Measurements from ENCODE around the gene PRIMA1.

PRIMA1 gene

GRCh38 chr14:93727917-93728650 is 60.2 kb downstream of the PRIMA1 start:
- DNase-seq: no peak

GRCh38 chr14:93727039-93727740 is 61.1 kb downstream of the PRIMA1 start:
- no peak for DNase-seq

GRCh38 chr14:93725993-93726392 is 62.3 kb downstream of the PRIMA1 start:
- no peak for DNase-seq

- DNase-seq: no peak
Observed at GRCh38 chr14:93725002-93725582, 63.2 kb downstream of the PRIMA1 start.

GRCh38 chr14:93723001-93723400 is 65.3 kb downstream of the PRIMA1 start:
- DNase-seq: no peak

GRCh38 chr14:93720981-93721483 is 67.3 kb downstream of the PRIMA1 start:
- no peak for DNase-seq

- no peak for DNase-seq
Observed at GRCh38 chr14:93720076-93720815, 68.0 kb downstream of the PRIMA1 start.

- no peak for DNase-seq
Observed at GRCh38 chr14:93719256-93719655, 69.0 kb downstream of the PRIMA1 start.

- no peak for DNase-seq
Observed at GRCh38 chr14:93717668-93718320, 70.5 kb downstream of the PRIMA1 start.

- DNase-seq: no peak
Observed at GRCh38 chr14:93716746-93717667, 71.3 kb downstream of the PRIMA1 start.

GRCh38 chr14:93716002-93716745 is 72.1 kb downstream of the PRIMA1 start:
- no peak for DNase-seq

- no peak for DNase-seq
Observed at GRCh38 chr14:93715279-93715927, 72.9 kb downstream of the PRIMA1 start.

GRCh38 chr14:93714605-93715004 is 73.7 kb downstream of the PRIMA1 start:
- DNase-seq: no peak

- no peak for DNase-seq
Observed at GRCh38 chr14:93713726-93714405, 74.4 kb downstream of the PRIMA1 start.

- DNase-seq: no peak
Observed at GRCh38 chr14:93712838-93713724, 75.2 kb downstream of the PRIMA1 start.

- DNase-seq: no peak
Observed at GRCh38 chr14:93712079-93712837, 76.0 kb downstream of the PRIMA1 start.

GRCh38 chr14:93709249-93709648 is 79.0 kb downstream of the PRIMA1 start:
- no peak for DNase-seq

- DNase-seq: no peak
Observed at GRCh38 chr14:93708800-93709199, 79.5 kb downstream of the PRIMA1 start.

All from NCI-H2081 treated with DMSO at 0.1 percent for 48 hours (cell line).